HG03575 (cell line): ENCODE results near the gene KRTAP1-4.
"Not testable (repeated sequence)": the region's sequence is repeated elsewhere in the genome, so short reads cannot be mapped to it uniquely, and the experiment has no call there.

ENCODE experiments used
- ATAC-seq: cut with Tn5 transposase; IDR thresholded peaks from one replicate; pipeline ENCODE4 v1.9.1; 2021; ENCODE audit not compliant: unreplicated experiment, insufficient number of reproducible peaks, low FRiP score; ENCODE audit errors: extremely low read depth

The KRTAP1-4 gene

GRCh38 chr17:41052566-41052965 is 22.6 kb upstream of the KRTAP1-4 start:
- ATAC-seq = no peak

- ATAC-seq = no peak
Measured at GRCh38 chr17:41049110-41049509, 19.1 kb upstream of the KRTAP1-4 start.

- ATAC-seq = no peak
Measured at GRCh38 chr17:41048441-41048840, 18.4 kb upstream of the KRTAP1-4 start.

GRCh38 chr17:41046735-41047465 is 16.9 kb upstream of the KRTAP1-4 start, which contains the start of gene KRTAP2-1:
Gene KRTAP2-1, minus strand, starts transcription at chr17:41047316. Its CDS starts 49 bp downstream, at chr17:41047267.
- ATAC-seq = not testable (repeated sequence)

GRCh38 chr17:41042953-41043352 is 13.0 kb upstream of the KRTAP1-4 start:
- no peak for ATAC-seq

DNA sequence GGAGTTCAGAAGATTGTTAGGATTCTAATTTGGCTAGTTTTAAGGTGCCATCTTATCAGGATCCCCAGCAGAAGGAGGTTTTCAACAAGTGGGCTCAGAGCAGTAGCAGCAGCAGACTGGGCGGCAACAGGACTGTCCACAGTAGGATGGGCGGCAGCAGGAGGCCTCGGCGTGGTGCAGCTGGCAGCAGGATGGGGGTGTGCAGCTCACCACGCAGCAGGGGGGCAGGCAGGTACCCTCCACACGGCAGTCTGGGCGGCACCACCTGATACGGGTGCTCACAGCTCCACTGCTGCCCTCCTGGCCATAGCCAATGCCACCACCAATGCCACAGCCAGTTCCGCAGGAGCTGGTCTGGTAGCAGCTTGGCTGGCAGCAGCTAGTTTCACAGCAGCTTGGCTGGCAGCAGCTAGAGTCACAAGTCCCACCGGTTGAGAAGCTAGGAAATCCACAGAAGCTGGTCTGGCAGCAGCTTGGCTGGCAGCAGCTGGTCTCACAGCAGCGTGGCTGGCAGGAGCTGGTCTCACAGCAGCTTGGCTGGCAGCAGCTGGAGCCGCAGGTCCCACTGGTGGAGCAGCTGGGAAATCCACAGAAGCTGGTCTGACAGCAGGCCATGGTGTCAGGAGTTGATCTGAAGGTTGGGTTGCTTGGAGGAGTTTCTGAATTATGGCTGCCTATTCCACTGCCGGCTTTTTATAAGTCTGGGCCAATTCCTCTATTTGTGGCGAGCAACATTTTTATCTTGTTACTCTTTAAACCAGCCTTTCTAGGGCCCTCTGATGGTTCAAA is 11.0 kb upstream of the KRTAP1-4 start, which contains the start of gene KRTAP1-1:
Gene KRTAP1-1, minus strand, starts transcription at position 668 of the 789 bp plus-strand sequence. Its CDS starts 53 bp downstream, at position 615.
- not testable (repeated sequence) for ATAC-seq

- no peak for ATAC-seq
Measured at GRCh38 chr17:41037853-41038350, 7.9 kb upstream of the KRTAP1-4 start.

DNA sequence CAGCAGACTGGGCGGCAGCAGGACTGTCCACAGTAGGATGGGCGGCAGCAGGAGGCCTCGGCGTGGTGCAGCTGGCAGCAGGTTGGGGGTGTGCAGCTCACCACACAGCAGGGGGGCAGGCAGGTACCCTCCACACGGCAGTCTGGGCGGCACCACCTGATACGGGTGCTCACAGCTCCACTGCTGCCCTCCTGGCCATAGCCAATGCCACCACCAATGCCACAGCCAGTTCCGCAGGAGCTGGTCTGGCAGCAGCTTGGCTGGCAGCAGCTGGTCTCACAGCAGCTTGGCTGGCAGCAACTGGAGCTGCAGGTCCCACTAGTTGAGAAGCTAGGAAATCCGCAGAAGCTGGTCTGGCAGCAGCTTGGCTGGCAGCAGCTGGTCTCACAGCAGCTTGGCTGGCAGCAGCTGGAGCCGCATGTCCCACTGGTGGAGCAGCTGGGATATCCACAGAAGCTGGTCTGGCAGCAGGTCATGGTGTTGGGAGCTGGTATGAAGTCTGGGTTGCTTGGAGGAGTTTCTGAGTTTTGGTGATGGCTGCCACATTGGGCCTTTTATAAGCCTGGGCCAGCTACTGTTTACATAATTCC is 4.4 kb upstream of the KRTAP1-4 start, which contains the start of gene KRTAP1-3:
Gene KRTAP1-3, minus strand, starts transcription at position 529 of the 590 bp plus-strand sequence. Its CDS starts 53 bp downstream, at position 476.
- not testable (repeated sequence) for ATAC-seq

DNA sequence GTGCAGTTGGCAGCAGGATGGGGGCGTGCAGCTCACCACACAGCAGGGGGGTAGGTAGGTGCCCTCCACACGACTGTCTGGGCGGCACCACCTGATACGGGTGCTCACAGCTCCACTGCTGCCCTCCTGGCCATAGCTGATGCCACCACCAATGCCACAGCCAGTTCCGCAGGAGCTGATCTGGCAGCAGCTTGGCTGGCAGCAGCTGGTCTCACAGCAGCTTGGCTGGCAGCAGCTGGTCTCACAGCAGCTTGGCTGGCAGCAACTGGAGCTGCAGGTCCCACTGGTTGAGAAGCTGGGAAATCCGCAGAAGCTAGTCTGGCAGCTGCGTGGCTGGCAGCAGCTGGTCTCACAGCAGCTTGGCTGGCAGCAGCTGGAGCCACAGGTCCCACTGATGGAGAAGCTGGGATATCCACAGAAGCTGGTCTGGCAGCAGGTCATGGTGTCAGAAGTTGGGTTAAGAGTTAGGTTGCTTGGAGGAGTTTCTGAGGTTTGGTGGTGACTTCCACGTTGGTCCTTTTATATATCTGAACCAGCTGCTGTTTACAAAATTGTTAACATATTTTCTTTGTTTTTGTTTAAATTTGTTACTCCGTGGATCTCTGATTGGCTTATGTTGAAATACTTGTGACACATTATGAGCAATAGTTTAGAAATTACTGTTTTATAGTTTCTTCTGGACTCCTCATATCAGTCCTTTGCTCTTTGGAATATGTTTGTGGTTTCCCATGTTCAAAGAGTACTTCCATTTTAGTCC is 3.1 kb downstream of the KRTAP1-4 start, which contains the start of gene KRTAP1-5:
Gene KRTAP1-5, minus strand, starts transcription at position 494 of the 757 bp plus-strand sequence. Its CDS starts 53 bp downstream, at position 441.
- no peak for ATAC-seq

- no peak for ATAC-seq
Measured at GRCh38 chr17:41024697-41025096, 5.3 kb downstream of the KRTAP1-4 start.

DNA sequence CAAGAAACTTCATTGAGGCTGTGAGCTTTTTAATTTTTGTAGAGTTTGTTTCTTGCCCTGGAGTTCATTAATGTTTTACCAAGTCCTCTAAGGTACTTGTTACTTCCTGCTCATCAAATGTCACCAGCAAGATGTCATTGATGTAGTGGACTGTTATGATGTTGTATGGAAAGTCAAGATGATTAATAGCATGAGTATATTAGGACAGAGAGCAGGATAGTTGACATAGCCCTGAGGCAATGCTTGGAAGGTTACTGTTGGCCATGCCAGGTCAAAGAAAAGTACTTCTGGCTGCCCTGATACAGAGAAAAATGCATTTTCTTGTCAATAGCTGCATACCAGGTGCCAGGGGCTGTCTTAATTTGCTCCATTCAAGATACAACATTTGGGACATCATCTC is 9.7 kb downstream of the KRTAP1-4 start:
- ATAC-seq = no peak

- ATAC-seq = no peak
Measured at GRCh38 chr17:41019415-41019814, 10.6 kb downstream of the KRTAP1-4 start.

DNA sequence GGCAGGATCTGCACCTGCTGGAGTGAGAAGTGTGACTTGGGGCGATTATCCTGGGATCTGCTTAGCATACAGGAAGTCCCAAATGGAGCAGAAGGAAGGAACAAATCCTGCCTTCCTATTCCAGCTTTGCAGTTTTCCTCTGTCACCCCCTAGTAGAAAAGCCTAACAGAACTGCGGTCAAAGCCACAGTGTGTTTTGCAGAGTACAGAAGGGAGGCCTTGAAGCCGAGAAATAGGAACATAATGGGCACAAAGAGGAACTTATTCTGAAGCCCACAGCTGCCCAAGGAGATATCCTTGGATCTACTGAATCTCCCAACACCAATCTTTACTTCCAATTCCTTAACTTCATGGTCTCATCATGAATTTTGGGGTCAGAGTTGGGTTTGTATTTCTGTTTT is 11.5 kb downstream of the KRTAP1-4 start:
- ATAC-seq = no peak

DNA sequence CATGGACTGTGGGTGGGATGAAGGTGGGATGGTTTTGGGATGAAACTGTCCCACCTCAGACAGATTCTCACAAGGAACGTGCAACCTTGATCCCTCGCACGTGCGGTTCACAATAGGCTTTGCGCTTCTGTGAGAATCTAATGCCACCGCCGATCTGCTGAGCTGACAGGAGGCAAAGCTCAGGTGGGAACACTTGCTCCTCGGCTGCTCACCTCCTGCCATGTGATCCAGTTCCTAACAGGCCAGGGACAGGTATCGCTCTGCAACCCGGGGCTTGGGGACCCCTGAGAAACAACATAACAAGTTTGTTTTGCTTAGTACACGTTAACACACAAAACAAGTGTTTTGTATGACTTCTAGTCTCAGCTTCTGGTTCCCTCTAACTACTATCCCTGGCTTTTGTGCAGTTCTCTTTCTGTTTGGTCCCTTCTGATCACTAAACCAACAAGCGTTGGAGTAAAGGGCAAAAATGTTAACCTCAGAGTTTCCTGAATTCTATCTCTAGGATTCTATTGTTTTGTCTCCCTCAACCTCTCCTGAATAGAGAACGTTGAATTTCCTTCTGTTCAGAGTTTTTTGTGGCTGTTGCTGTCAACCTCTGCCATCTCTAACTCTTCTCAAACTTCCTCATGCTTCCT is 13.3 kb downstream of the KRTAP1-4 start:
- ATAC-seq = no peak

GRCh38 chr17:41015454-41015853 is 14.5 kb downstream of the KRTAP1-4 start:
- ATAC-seq = no peak

GRCh38 chr17:41013606-41014005 is 16.4 kb downstream of the KRTAP1-4 start:
- ATAC-seq = no peak

GRCh38 chr17:41013181-41013580 is 16.8 kb downstream of the KRTAP1-4 start:
- no peak for ATAC-seq
